ENCODE results near the gene LRMDA.

Gene LRMDA

GRCh38 chr10:76284351-76284750 is 852.9 kb downstream of the LRMDA start:
- DNase-seq: no peak
- H3K9ac ChIP-seq (ENCODE audit: low read depth, low read length): no peak overlapping the region
- no peak overlapping the region for H3K27ac ChIP-seq (ENCODE audit: low read length)
- no peaks in the 10 kb centered on the region for H3K36me3 ChIP-seq (ENCODE audit: insufficient read depth, low read length)
- H3K79me2 ChIP-seq (ENCODE audit: insufficient read depth, low read length): no peaks in the 10 kb centered on the region
- no peaks in the 10 kb centered on the region for H3K27me3 ChIP-seq (ENCODE audit: insufficient read depth, low read length, poor library complexity)
- H3K4me2 ChIP-seq (ENCODE audit: insufficient read depth, low read length): no peak overlapping the region
- no peak overlapping the region for H3K4me3 ChIP-seq (ENCODE audit: low read depth in 1 of 2, low read length in 2 of 2)
- TF ChIP-seq CTCF (IDR thresholded peaks at IDR 0.05; ENCODE audit: borderline replicate concordance, extremely low read depth, low read length, poor library complexity, severe bottlenecking): no peak
- no peak for TF ChIP-seq EZH2 (IDR thresholded peaks at IDR 0.05; ENCODE audit: borderline replicate concordance, low read depth, low read length, severe bottlenecking)
- H3K4me1 ChIP-seq (ENCODE audit: insufficient read depth, low read length): no peaks in the 10 kb centered on the region
- no peak overlapping the region for H2AFZ ChIP-seq (ENCODE audit: low read depth, low read length)
- ATAC-seq (ENCODE audit: insufficient read depth, low read depth): no peak
- no peaks in the 10 kb centered on the region for H3K9me3 ChIP-seq (ENCODE audit: insufficient read depth, low read length, severe bottlenecking)
- H4K20me1 ChIP-seq (ENCODE audit: insufficient read depth, low read length): no peaks in the 10 kb centered on the region

DNA sequence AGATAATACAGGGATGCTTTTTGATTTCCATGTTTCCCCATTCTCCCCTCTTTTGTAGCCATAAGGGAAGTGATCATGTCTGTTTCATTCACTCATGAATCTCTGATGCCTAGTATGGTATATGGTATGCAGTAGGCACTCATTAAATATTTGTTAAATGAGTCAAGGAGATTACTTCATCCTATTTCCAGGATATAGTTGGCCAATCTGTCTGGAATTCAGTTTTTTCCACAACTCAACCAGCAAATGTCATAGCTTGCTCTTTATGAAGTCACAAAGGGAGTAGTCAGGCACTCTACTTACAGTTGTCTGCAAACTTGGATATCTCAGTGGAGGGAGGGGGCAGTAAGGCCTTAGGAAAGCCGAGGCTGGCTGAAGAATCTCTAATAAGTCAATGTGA is 853.6 kb downstream of the LRMDA start:
- Histone ChIP-seq H3K27me3 (ENCODE audit: insufficient read depth, low read length, poor library complexity) (no peaks in the 10 kb centered on the region), H3K36me3 (ENCODE audit: insufficient read depth, low read length) (no peaks in the 10 kb centered on the region), H3K4me2 (ENCODE audit: insufficient read depth, low read length) (no peak overlapping the region), H3K9me3 (ENCODE audit: insufficient read depth, low read length, severe bottlenecking) (no peaks in the 10 kb centered on the region), H3K4me3 (ENCODE audit: low read depth in 1 of 2, low read length in 2 of 2) (no peak overlapping the region), H3K9ac (ENCODE audit: low read depth, low read length) (no peak overlapping the region), H4K20me1 (ENCODE audit: insufficient read depth, low read length) (no peaks in the 10 kb centered on the region), H3K4me1 (ENCODE audit: insufficient read depth, low read length) (no peaks in the 10 kb centered on the region), H3K27ac (ENCODE audit: low read length) (no peak overlapping the region), H3K79me2 (ENCODE audit: insufficient read depth, low read length) (no peaks in the 10 kb centered on the region), H2AFZ (ENCODE audit: low read depth, low read length) (no peak overlapping the region)
- no peak for ATAC-seq (ENCODE audit: insufficient read depth, low read depth)
- no peak for DNase-seq
- no peak for TF ChIP-seq CTCF (IDR thresholded peaks at IDR 0.05; ENCODE audit: borderline replicate concordance, extremely low read depth, low read length, poor library complexity, severe bottlenecking)

DNA sequence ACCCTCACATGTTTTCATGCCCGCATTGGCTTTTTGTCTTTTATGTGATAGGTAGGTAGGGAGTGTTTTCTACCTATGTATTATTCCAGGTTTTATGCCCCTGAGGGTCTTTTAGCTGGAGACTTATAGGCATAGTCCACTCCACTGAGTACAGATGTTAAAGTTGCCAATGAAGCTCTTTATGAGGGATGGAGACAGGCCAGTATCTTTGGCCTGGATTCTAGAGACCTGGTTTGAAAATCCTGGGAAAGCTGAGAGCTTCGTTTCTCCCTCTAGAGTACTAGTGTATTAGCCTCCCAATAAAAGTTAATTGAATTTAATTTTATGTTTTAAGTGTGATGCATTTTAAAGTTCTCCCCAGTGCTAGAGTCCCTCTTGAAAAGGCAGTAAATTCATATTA is 854.1 kb downstream of the LRMDA start:
- no peaks in the 10 kb centered on the region for H3K4me1 ChIP-seq (ENCODE audit: insufficient read depth, low read length)
- H3K79me2 ChIP-seq (ENCODE audit: insufficient read depth, low read length): no peaks in the 10 kb centered on the region
- H3K4me3 ChIP-seq (ENCODE audit: low read depth in 1 of 2, low read length in 2 of 2): no peak overlapping the region
- no peak overlapping the region for H3K9ac ChIP-seq (ENCODE audit: low read depth, low read length)
- H3K4me2 ChIP-seq (ENCODE audit: insufficient read depth, low read length): no peak overlapping the region
- H4K20me1 ChIP-seq (ENCODE audit: insufficient read depth, low read length): no peaks in the 10 kb centered on the region
- H3K9me3 ChIP-seq (ENCODE audit: insufficient read depth, low read length, severe bottlenecking): no peaks in the 10 kb centered on the region
- no peaks in the 10 kb centered on the region for H3K27me3 ChIP-seq (ENCODE audit: insufficient read depth, low read length, poor library complexity)
- no peak overlapping the region for H3K27ac ChIP-seq (ENCODE audit: low read length)
- DNase-seq: no peak
- H3K36me3 ChIP-seq (ENCODE audit: insufficient read depth, low read length): no peaks in the 10 kb centered on the region
- no peak for TF ChIP-seq CTCF (IDR thresholded peaks at IDR 0.05; ENCODE audit: borderline replicate concordance, extremely low read depth, low read length, poor library complexity, severe bottlenecking)
- TF ChIP-seq EZH2 (IDR thresholded peaks at IDR 0.05; ENCODE audit: borderline replicate concordance, low read depth, low read length, severe bottlenecking): no peak
- no peak for ATAC-seq (ENCODE audit: insufficient read depth, low read depth)
- H2AFZ ChIP-seq (ENCODE audit: low read depth, low read length): no peak overlapping the region

- no peak for ATAC-seq (ENCODE audit: insufficient read depth, low read depth)
Measured at GRCh38 chr10:76286536-76286935, 855.1 kb downstream of the LRMDA start.

More at GRCh38 chr10:76286536-76286935, 855.1 kb downstream of the LRMDA start:
- no peak overlapping the region for H3K27ac ChIP-seq (ENCODE audit: low read length)
- no peaks in the 10 kb centered on the region for H3K27me3 ChIP-seq (ENCODE audit: insufficient read depth, low read length, poor library complexity)
- no peaks in the 10 kb centered on the region for H3K36me3 ChIP-seq (ENCODE audit: insufficient read depth, low read length)
- DNase-seq: no peak
- H4K20me1 ChIP-seq (ENCODE audit: insufficient read depth, low read length): no peaks in the 10 kb centered on the region
- TF ChIP-seq EZH2 (IDR thresholded peaks at IDR 0.05; ENCODE audit: borderline replicate concordance, low read depth, low read length, severe bottlenecking) (no peak), CTCF (IDR thresholded peaks at IDR 0.05; ENCODE audit: borderline replicate concordance, extremely low read depth, low read length, poor library complexity, severe bottlenecking) (no peak)
- H3K79me2 ChIP-seq (ENCODE audit: insufficient read depth, low read length): no peaks in the 10 kb centered on the region
- no peak overlapping the region for H3K4me3 ChIP-seq (ENCODE audit: low read depth in 1 of 2, low read length in 2 of 2)
- H2AFZ ChIP-seq (ENCODE audit: low read depth, low read length): no peak overlapping the region
- H3K4me1 ChIP-seq (ENCODE audit: insufficient read depth, low read length): no peaks in the 10 kb centered on the region
- no peak overlapping the region for H3K9ac ChIP-seq (ENCODE audit: low read depth, low read length)
- no peak overlapping the region for H3K4me2 ChIP-seq (ENCODE audit: insufficient read depth, low read length)
- no peaks in the 10 kb centered on the region for H3K9me3 ChIP-seq (ENCODE audit: insufficient read depth, low read length, severe bottlenecking)

Data from DND-41 (cell line).